ENCODE data around the gene CD3G.

Gene CD3G

DNA sequence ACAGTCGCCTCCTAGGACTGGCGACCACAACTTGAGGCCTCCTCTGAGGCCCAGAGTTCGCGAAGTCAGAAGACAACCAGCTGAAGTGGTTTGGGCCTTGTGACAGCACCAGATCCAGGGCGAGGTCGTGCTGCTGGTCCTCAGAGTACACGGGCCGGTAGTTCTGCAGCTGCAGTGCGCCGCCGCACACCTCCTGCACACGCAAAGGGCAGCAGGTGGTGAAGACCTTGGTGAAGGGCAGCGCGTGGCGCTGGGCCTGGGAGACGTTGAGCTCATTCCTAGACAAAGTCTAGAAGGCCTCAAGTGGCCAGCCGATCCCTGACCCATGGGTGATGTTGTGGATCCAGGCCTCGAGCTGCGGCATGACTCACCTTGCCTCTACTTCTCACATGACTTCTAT, 21.4 kb upstream of the CD3G start:
- 97 to 99% methylated on average over 10 to 19 of the region's 19 CpGs for WGBS, 2 experiments (ENCODE audit: insufficient coverage in 2 of 2)
- no peak overlapping the region for H3K4me3 ChIP-seq (ENCODE audit: extremely low read depth, insufficient read depth, low read length, poor library complexity, severe bottlenecking)
- no peaks in the 10 kb centered on the region for H3K9me3 ChIP-seq (ENCODE audit: control insufficient read depth, low read length)
- H3K27ac ChIP-seq (ENCODE audit: low read depth, low read length, severe bottlenecking): no peak overlapping the region
- H3K4me1 ChIP-seq (ENCODE audit: control insufficient read depth, insufficient read depth, low read length, poor library complexity, severe bottlenecking): peaks cover 3% of the 10 kb centered on the region
- H3K36me3 ChIP-seq (ENCODE audit: control insufficient read depth, insufficient read depth, low read length): no peaks in the 10 kb centered on the region

DNA sequence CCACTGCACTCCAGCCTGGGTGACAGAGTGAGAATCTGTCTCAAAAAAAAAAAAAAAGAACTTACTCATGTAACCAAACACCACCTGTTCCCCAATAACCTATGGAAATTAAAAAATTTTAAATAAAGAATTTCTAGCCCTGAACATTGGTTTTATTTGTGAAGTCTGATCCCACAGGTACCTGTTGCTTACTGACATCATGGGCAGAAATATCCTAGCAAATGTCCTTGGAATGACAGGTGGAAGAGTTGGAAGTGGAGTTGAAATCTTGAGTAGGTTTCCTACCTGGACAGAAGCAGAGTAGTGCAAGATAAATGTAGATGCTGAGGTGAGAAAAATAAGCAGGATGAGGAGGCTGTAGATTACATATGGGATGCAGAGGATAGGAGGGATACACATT, 18.9 kb upstream of the CD3G start:
- H3K9me3 ChIP-seq (ENCODE audit: control insufficient read depth, low read length): no peaks in the 10 kb centered on the region
- no peaks in the 10 kb centered on the region for H3K4me1 ChIP-seq (ENCODE audit: control insufficient read depth, insufficient read depth, low read length, poor library complexity, severe bottlenecking)
- no peak overlapping the region for H3K4me3 ChIP-seq (ENCODE audit: extremely low read depth, insufficient read depth, low read length, poor library complexity, severe bottlenecking)
- no peak overlapping the region for H3K27ac ChIP-seq (ENCODE audit: low read depth, low read length, severe bottlenecking)
- H3K36me3 ChIP-seq (ENCODE audit: control insufficient read depth, insufficient read depth, low read length): no peaks in the 10 kb centered on the region

- H3K4me1 ChIP-seq (ENCODE audit: control insufficient read depth, insufficient read depth, low read length, poor library complexity, severe bottlenecking): no peaks in the 10 kb centered on the region
Observed at GRCh38 chr11:118328745-118329144, 15.4 kb upstream of the CD3G start.

DNA sequence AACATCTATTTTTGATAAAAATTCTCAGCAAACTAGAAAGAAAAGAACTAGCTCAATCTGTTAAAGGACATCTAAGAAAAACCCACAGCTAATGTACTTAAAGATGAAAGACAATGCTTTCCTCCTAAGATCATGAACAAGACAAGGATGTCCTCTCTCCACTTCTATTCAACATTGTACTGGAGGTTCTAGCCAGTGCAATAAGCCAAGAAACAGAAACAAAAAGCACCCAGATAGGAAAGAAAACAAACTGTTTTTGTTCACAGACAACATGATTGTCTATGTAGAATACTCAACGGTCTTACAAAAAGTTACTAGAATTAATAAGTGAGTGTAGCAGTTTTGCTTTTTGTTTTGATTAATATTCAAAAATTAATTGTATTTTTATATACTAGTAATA, 9.4 kb upstream of the CD3G start:
- no CpG with 5 or more reads among the region's 1 CpG for WGBS, 2 experiments (ENCODE audit: insufficient coverage in 2 of 2)
- H3K27ac ChIP-seq (ENCODE audit: low read depth, low read length, severe bottlenecking): no peak overlapping the region
- peaks cover 3% of the 10 kb centered on the region for H3K9me3 ChIP-seq (ENCODE audit: control insufficient read depth, low read length)
- H3K4me3 ChIP-seq (ENCODE audit: extremely low read depth, insufficient read depth, low read length, poor library complexity, severe bottlenecking): no peak overlapping the region
- no peaks in the 10 kb centered on the region for H3K4me1 ChIP-seq (ENCODE audit: control insufficient read depth, insufficient read depth, low read length, poor library complexity, severe bottlenecking)
- H3K36me3 ChIP-seq (ENCODE audit: control insufficient read depth, insufficient read depth, low read length): no peaks in the 10 kb centered on the region

More at GRCh38 chr11:118328745-118329144, 15.4 kb upstream of the CD3G start:
- Histone ChIP-seq H3K27ac (ENCODE audit: low read depth, low read length, severe bottlenecking) (no peak overlapping the region), H3K9me3 (ENCODE audit: control insufficient read depth, low read length) (peaks cover 3% of the 10 kb centered on the region), H3K4me3 (ENCODE audit: extremely low read depth, insufficient read depth, low read length, poor library complexity, severe bottlenecking) (no peak overlapping the region), H3K36me3 (ENCODE audit: control insufficient read depth, insufficient read depth, low read length) (no peaks in the 10 kb centered on the region)

DNA sequence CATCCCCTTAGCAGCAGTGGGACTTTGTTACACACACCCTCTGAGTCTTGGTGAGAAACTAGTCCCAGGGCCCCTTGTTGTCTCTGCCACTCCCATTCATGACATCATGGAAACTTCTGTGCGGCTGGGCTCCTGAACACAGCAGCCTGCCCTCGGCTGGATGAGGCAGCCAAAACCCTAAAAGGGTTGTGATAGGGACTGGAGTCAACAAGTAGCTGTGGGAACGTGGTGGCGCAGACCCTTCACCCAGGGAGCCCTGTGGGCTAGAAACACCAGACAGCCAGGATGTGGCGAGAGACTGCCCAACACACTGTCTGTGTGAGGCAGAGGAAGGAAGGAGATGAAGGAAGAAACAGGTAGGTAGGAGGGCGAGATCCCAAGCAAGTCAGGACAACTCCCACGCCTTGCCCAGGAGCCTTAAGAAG, 5.5 kb upstream of the CD3G start:
- no peaks in the 10 kb centered on the region for H3K4me1 ChIP-seq (ENCODE audit: control insufficient read depth, insufficient read depth, low read length, poor library complexity, severe bottlenecking)
- no peaks in the 10 kb centered on the region for H3K36me3 ChIP-seq (ENCODE audit: control insufficient read depth, insufficient read depth, low read length)
- H3K4me3 ChIP-seq (ENCODE audit: extremely low read depth, insufficient read depth, low read length, poor library complexity, severe bottlenecking): no peak overlapping the region
- H3K27ac ChIP-seq (ENCODE audit: low read depth, low read length, severe bottlenecking): no peak overlapping the region
- WGBS, 2 experiments (ENCODE audit: insufficient coverage in 2 of 2): 83 to 88% methylated on average over 5 to 6 of the region's 7 CpGs
- H3K9me3 ChIP-seq (ENCODE audit: control insufficient read depth, low read length): no peaks in the 10 kb centered on the region

- Histone ChIP-seq H3K4me1 (ENCODE audit: control insufficient read depth, insufficient read depth, low read length, poor library complexity, severe bottlenecking) (no peaks in the 10 kb centered on the region), H3K36me3 (ENCODE audit: control insufficient read depth, insufficient read depth, low read length) (no peaks in the 10 kb centered on the region), H3K4me3 (ENCODE audit: extremely low read depth, insufficient read depth, low read length, poor library complexity, severe bottlenecking) (no peak overlapping the region), H3K27ac (ENCODE audit: low read depth, low read length, severe bottlenecking) (no peak overlapping the region), H3K9me3 (ENCODE audit: control insufficient read depth, low read length) (no peaks in the 10 kb centered on the region)
- 89 to 93% methylated on average over 4 of the region's 5 CpGs for WGBS, 2 experiments (ENCODE audit: insufficient coverage in 2 of 2)
Observed at GRCh38 chr11:118339281-118339961, 4.7 kb upstream of the CD3G start.

GRCh38 chr11:118340449-118340848, 3.7 kb upstream of the CD3G start:
- 80 to 92% methylated on average over 2 of the region's 3 CpGs for WGBS, 2 experiments (ENCODE audit: insufficient coverage in 2 of 2)
- no peaks in the 10 kb centered on the region for H3K9me3 ChIP-seq (ENCODE audit: control insufficient read depth, low read length)
- H3K4me3 ChIP-seq (ENCODE audit: extremely low read depth, insufficient read depth, low read length, poor library complexity, severe bottlenecking): no peak overlapping the region
- no peak overlapping the region for H3K27ac ChIP-seq (ENCODE audit: low read depth, low read length, severe bottlenecking)
- no peaks in the 10 kb centered on the region for H3K36me3 ChIP-seq (ENCODE audit: control insufficient read depth, insufficient read depth, low read length)
- no peaks in the 10 kb centered on the region for H3K4me1 ChIP-seq (ENCODE audit: control insufficient read depth, insufficient read depth, low read length, poor library complexity, severe bottlenecking)

GRCh38 chr11:118341261-118341660, 2.9 kb upstream of the CD3G start:
- no peak overlapping the region for H3K27ac ChIP-seq (ENCODE audit: low read depth, low read length, severe bottlenecking)
- 94% methylated on average over 3 of the region's 3 CpGs for WGBS, 2 experiments (ENCODE audit: insufficient coverage in 2 of 2)

GRCh38 chr11:118341815-118342489, 2.2 kb upstream of the CD3G start:
- H3K27ac ChIP-seq (ENCODE audit: low read depth, low read length, severe bottlenecking): no peak overlapping the region
- WGBS, 2 experiments (ENCODE audit: insufficient coverage in 2 of 2): 93 to 98% methylated on average over 3 to 4 of the region's 5 CpGs
- no peak overlapping the region for H3K4me3 ChIP-seq (ENCODE audit: extremely low read depth, insufficient read depth, low read length, poor library complexity, severe bottlenecking)
- no peaks in the 10 kb centered on the region for H3K9me3 ChIP-seq (ENCODE audit: control insufficient read depth, low read length)
- H3K36me3 ChIP-seq (ENCODE audit: control insufficient read depth, insufficient read depth, low read length): no peaks in the 10 kb centered on the region
- no peaks in the 10 kb centered on the region for H3K4me1 ChIP-seq (ENCODE audit: control insufficient read depth, insufficient read depth, low read length, poor library complexity, severe bottlenecking)

More at GRCh38 chr11:118341261-118341660, 2.9 kb upstream of the CD3G start:
- Histone ChIP-seq H3K36me3 (ENCODE audit: control insufficient read depth, insufficient read depth, low read length) (no peaks in the 10 kb centered on the region), H3K4me1 (ENCODE audit: control insufficient read depth, insufficient read depth, low read length, poor library complexity, severe bottlenecking) (no peaks in the 10 kb centered on the region), H3K4me3 (ENCODE audit: extremely low read depth, insufficient read depth, low read length, poor library complexity, severe bottlenecking) (no peak overlapping the region), H3K9me3 (ENCODE audit: control insufficient read depth, low read length) (no peaks in the 10 kb centered on the region)

- Histone ChIP-seq H3K4me3 (ENCODE audit: extremely low read depth, insufficient read depth, low read length, poor library complexity, severe bottlenecking) (no peak within 1 kb of the TSS), H3K9me3 (ENCODE audit: control insufficient read depth, low read length) (no peaks in the 10 kb centered on the region), H3K27ac (ENCODE audit: low read depth, low read length, severe bottlenecking) (no peak within 1 kb of the TSS), H3K4me1 (ENCODE audit: control insufficient read depth, insufficient read depth, low read length, poor library complexity, severe bottlenecking) (no peaks in the 10 kb centered on the region), H3K36me3 (ENCODE audit: control insufficient read depth, insufficient read depth, low read length) (no peaks in the 10 kb centered on the region)
- 78 to 86% methylated on average over 9 to 11 of the region's 13 CpGs for WGBS, 2 experiments (ENCODE audit: insufficient coverage in 2 of 2)
Observed at GRCh38 chr11:118342503-118343161, 1.5 kb upstream of the CD3G start, which contains the start of gene CD3D. TSS of gene CD3D (minus strand) at chr11:118342705. CDS start at chr11:118342607, 98 bp downstream.

DNA sequence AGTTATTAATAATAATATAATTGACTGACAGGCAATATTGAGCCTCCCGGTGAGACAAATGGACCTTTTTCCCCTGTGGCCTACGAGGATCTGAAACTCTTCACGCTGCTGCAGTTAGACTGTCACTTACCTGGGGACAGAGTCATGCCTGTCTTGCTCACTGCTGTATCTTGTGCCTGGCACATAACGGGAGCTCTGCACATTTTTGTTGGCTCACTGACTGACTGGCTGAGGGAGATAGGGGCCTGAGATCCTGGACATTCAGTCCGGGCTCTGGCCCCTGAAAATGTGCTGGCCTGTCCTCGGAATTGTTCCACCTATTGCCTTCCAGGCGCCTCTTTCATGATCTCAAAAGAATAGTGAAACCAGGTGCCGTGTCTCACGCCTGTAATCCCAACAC, 896 bp upstream of the CD3G start:
- Histone ChIP-seq H3K4me3 (ENCODE audit: extremely low read depth, insufficient read depth, low read length, poor library complexity, severe bottlenecking) (no peak overlapping the region), H3K36me3 (ENCODE audit: control insufficient read depth, insufficient read depth, low read length) (no peaks in the 10 kb centered on the region), H3K9me3 (ENCODE audit: control insufficient read depth, low read length) (no peaks in the 10 kb centered on the region), H3K4me1 (ENCODE audit: control insufficient read depth, insufficient read depth, low read length, poor library complexity, severe bottlenecking) (no peaks in the 10 kb centered on the region), H3K27ac (ENCODE audit: low read depth, low read length, severe bottlenecking) (no peak overlapping the region)
- 84 to 88% methylated on average over 9 of the region's 9 CpGs for WGBS, 2 experiments (ENCODE audit: insufficient coverage in 2 of 2)

Measured in mesodermal cell (in vitro differentiated cells).